ENCODE measurements around the gene ABCB4. TPM values are rescaled to one million over a fixed set of nuclear protein-coding genes. Genes with fewer than 3 reads are reported as not detected.

Gene ABCB4
- total and polyA plus RNA-seq, 2 experiments from 2014 or later, result 0.43 to 0.73 TPM

- no peak overlapping the region for H3K9ac ChIP-seq
- in situ Hi-C loops (cut with MboI), result no loop called here
Observed at GRCh38 chr7:87476179-87476557, 688 bp upstream of the ABCB4 start.

GRCh38 chr7:87474533-87475358, 734 bp downstream of the ABCB4 start:
- in situ Hi-C loops (cut with MboI), result no loop called here
- H3K27me3 ChIP-seq (replicated peaks; ENCODE audit: insufficient read depth), result peaks cover 11% of the 10 kb centered on the region; the same call in 1 of the 2 replicates
- no peaks in the 10 kb centered on the region for H3K79me2 ChIP-seq (ENCODE audit: insufficient read depth)
- H3K27ac ChIP-seq, result peak overlapping the region; percentile 55
- H3F3A ChIP-seq (ENCODE audit: insufficient read depth), result no peaks in the 10 kb centered on the region
- no peaks in the 10 kb centered on the region for H3K9me3 ChIP-seq (ENCODE audit: low read depth)
- no peaks in the 10 kb centered on the region for H3K9me2 ChIP-seq (ENCODE audit: insufficient read depth)
- DNase-seq, result peak; percentile 84
- H2AFZ ChIP-seq, result peak overlapping the region; percentile 85
- no peaks in the 10 kb centered on the region for H3K36me3 ChIP-seq (ENCODE audit: low read depth)
- TF ChIP-seq EZH2phosphoT487 (IDR thresholded peaks at IDR 0.05; ENCODE audit: insufficient read depth, low read depth) (no peak), EZH2 (IDR thresholded peaks at IDR 0.05; ENCODE audit: insufficient read depth, poor library complexity, severe bottlenecking) (peak; percentile 76)
- peak overlapping the region; percentile 72 for H3K9ac ChIP-seq
- peaks cover 14% of the 10 kb centered on the region for H3K4me1 ChIP-seq (ENCODE audit: insufficient read depth)
- H3K4me3 ChIP-seq, result peak overlapping the region; percentile 72
- peak overlapping the region; percentile 91 for H3K4me2 ChIP-seq (ENCODE audit: unreplicated experiment)
- 3 to 7% methylated on average over 14 of the region's 14 CpGs for WGBS, 2 experiments (ENCODE audit: low coverage in 1 of 2, low lambda C conversion rate in 2 of 2, missing lambda C conversion rate in 2 of 2)
- no peaks in the 10 kb centered on the region for H4K20me1 ChIP-seq (ENCODE audit: insufficient read depth)

More at GRCh38 chr7:87476179-87476557, 688 bp upstream of the ABCB4 start:
- TF ChIP-seq EZH2phosphoT487 (IDR thresholded peaks at IDR 0.05; ENCODE audit: insufficient read depth, low read depth) (no peak), EZH2 (IDR thresholded peaks at IDR 0.05; ENCODE audit: insufficient read depth, poor library complexity, severe bottlenecking) (no peak)
- Histone ChIP-seq H2AFZ (peak overlapping the region; percentile 85), H3K27me3 (replicated peaks; ENCODE audit: insufficient read depth) (peaks cover 11% of the 10 kb centered on the region; the same call in 1 of the 2 replicates), H3K4me3 (peak overlapping the region; percentile 72; the same call in 1 of the 2 replicates), H3K79me2 (ENCODE audit: insufficient read depth) (no peaks in the 10 kb centered on the region), H3K27ac (no peak overlapping the region), H3K9me3 (ENCODE audit: low read depth) (no peaks in the 10 kb centered on the region), H3K4me2 (ENCODE audit: unreplicated experiment) (peak overlapping the region; percentile 56), H3K9me2 (ENCODE audit: insufficient read depth) (no peaks in the 10 kb centered on the region), H3K4me1 (ENCODE audit: insufficient read depth) (peaks cover 14% of the 10 kb centered on the region), H3F3A (ENCODE audit: insufficient read depth) (no peaks in the 10 kb centered on the region), H3K36me3 (ENCODE audit: low read depth) (no peaks in the 10 kb centered on the region), H4K20me1 (ENCODE audit: insufficient read depth) (no peaks in the 10 kb centered on the region)
- DNase-seq, result peak; percentile 2
- WGBS, 2 experiments (ENCODE audit: low coverage in 1 of 2, low lambda C conversion rate in 2 of 2, missing lambda C conversion rate in 2 of 2), result 19 to 35% methylated on average over 7 to 8 of the region's 8 CpGs

GRCh38 chr7:87473986-87474385, 1.5 kb downstream of the ABCB4 start:
- Histone ChIP-seq H3K79me2 (ENCODE audit: insufficient read depth) (no peaks in the 10 kb centered on the region), H3F3A (ENCODE audit: insufficient read depth) (no peaks in the 10 kb centered on the region), H3K27ac (peak overlapping the region; percentile 55; the same call in 1 of the 2 replicates), H3K9me2 (ENCODE audit: insufficient read depth) (no peaks in the 10 kb centered on the region), H3K36me3 (ENCODE audit: low read depth) (no peaks in the 10 kb centered on the region), H4K20me1 (ENCODE audit: insufficient read depth) (no peaks in the 10 kb centered on the region), H3K4me2 (ENCODE audit: unreplicated experiment) (peak overlapping the region; percentile 91), H3K4me3 (peak overlapping the region; percentile 72), H3K4me1 (ENCODE audit: insufficient read depth) (peaks cover 14% of the 10 kb centered on the region), H2AFZ (peak overlapping the region; percentile 85; the same call in 1 of the 2 replicates), H3K27me3 (replicated peaks; ENCODE audit: insufficient read depth) (peaks cover 11% of the 10 kb centered on the region; the same call in 1 of the 2 replicates), H3K9ac (peak overlapping the region; percentile 72; the same call in 1 of the 2 replicates), H3K9me3 (ENCODE audit: low read depth) (no peaks in the 10 kb centered on the region)
- DNase-seq, result peak; percentile 20
- no peak for TF ChIP-seq EZH2 (IDR thresholded peaks at IDR 0.05; ENCODE audit: insufficient read depth, poor library complexity, severe bottlenecking)
- TF ChIP-seq EZH2phosphoT487 (IDR thresholded peaks at IDR 0.05; ENCODE audit: insufficient read depth, low read depth), result no peak
- in situ Hi-C loops (cut with MboI), result no loop called here
- WGBS, 2 experiments (ENCODE audit: low coverage in 1 of 2, low lambda C conversion rate in 2 of 2, missing lambda C conversion rate in 2 of 2), result 12 to 22% methylated on average over 2 of the region's 2 CpGs

GRCh38 chr7:87473192-87473591, 2.3 kb downstream of the ABCB4 start:
- H3K4me3 ChIP-seq, result no peak overlapping the region
- no peaks in the 10 kb centered on the region for H4K20me1 ChIP-seq (ENCODE audit: insufficient read depth)
- H2AFZ ChIP-seq, result no peak overlapping the region
- TF ChIP-seq EZH2phosphoT487 (IDR thresholded peaks at IDR 0.05; ENCODE audit: insufficient read depth, low read depth) (no peak), EZH2 (IDR thresholded peaks at IDR 0.05; ENCODE audit: insufficient read depth, poor library complexity, severe bottlenecking) (no peak)
- no peaks in the 10 kb centered on the region for H3K9me2 ChIP-seq (ENCODE audit: insufficient read depth)
- H3K36me3 ChIP-seq (ENCODE audit: low read depth), result no peaks in the 10 kb centered on the region
- H3K4me1 ChIP-seq (ENCODE audit: insufficient read depth), result peaks cover 14% of the 10 kb centered on the region
- H3F3A ChIP-seq (ENCODE audit: insufficient read depth), result no peaks in the 10 kb centered on the region
- in situ Hi-C loops (cut with MboI), result no loop called here
- no peaks in the 10 kb centered on the region for H3K79me2 ChIP-seq (ENCODE audit: insufficient read depth)
- H3K4me2 ChIP-seq (ENCODE audit: unreplicated experiment), result no peak overlapping the region
- no peak overlapping the region for H3K9ac ChIP-seq
- no peak for DNase-seq
- no peaks in the 10 kb centered on the region for H3K9me3 ChIP-seq (ENCODE audit: low read depth)
- peaks cover 11% of the 10 kb centered on the region; the same call in 1 of the 2 replicates for H3K27me3 ChIP-seq (replicated peaks; ENCODE audit: insufficient read depth)
- WGBS, 2 experiments (ENCODE audit: low coverage in 1 of 2, low lambda C conversion rate in 2 of 2, missing lambda C conversion rate in 2 of 2), result 77 to 90% methylated on average over 2 of the region's 2 CpGs
- H3K27ac ChIP-seq, result no peak overlapping the region

All from GM23248 (cell line).